H1 (cell line): ENCODE data around the gene NPPA. TPM values are rescaled to one million over a fixed set of nuclear protein-coding genes. Genes with fewer than 3 reads are reported as not detected.

Source experiments
- ASH2L ChIP-seq: fragments of 200-600, 300-600 bp; sonication (generic); IDR thresholded peaks from one replicate; pipeline ENCODE4 v1.7.1; 2017; ENCODE audit warnings: low read length
- BACH1 ChIP-seq: IDR thresholded peaks from 2 replicates; pipeline ENCODE4 v1.6.1; 2012; ENCODE audit warnings: low read length, improper control_type of control experiment
- HDAC2 ChIP-seq, 2 experiments: fragments of 300-600 bp in 1 of 2; sonication (generic) in 1 of 2; IDR thresholded peaks; 2 replicates each; pipeline ENCODE4 v1.6.1; 2011 to 2012; ENCODE audit warnings: low read depth in 2 of 2, low read length in 2 of 2, mild to moderate bottlenecking in 2 of 2, moderate library complexity in 2 of 2, borderline replicate concordance in 1 of 2, inconsistent platforms in 1 of 2
- JUND ChIP-seq: IDR thresholded peaks from 2 replicates; pipeline ENCODE4 v1.6.1; 2011; ENCODE audit warnings: mild to moderate bottlenecking, improper control_type of control experiment, low read length
- SIX5 ChIP-seq: IDR thresholded peaks from 2 replicates; pipeline ENCODE4 v1.6.1; 2011; ENCODE audit warnings: mild to moderate bottlenecking, low read depth, low read length
- SP1 ChIP-seq: IDR thresholded peaks from 2 replicates; pipeline ENCODE4 v1.6.1; 2011; ENCODE audit warnings: low read depth, low read length
- SRF ChIP-seq: IDR thresholded peaks from 2 replicates; pipeline ENCODE4 v1.6.1; 2011; ENCODE audit warnings: mild to moderate bottlenecking, low read depth, low read length, moderate library complexity
- polyA plus RNA-seq, 7 experiments: library from polyadenylated mRNA; depleted of rRNA in 3 of 7; stranded (reverse) in 5 of 7; unstranded in 2 of 7; fragments of >200 nt in 5 of 7; fragments of 200-250 nt in 2 of 7; gene quantifications; 1 replicate in 5 of 7; 2 replicates in 1 of 7; 4 replicates in 1 of 7; pipeline versions ENCODE4 v1.2.1 to v1.2.3, GENCODE V29; 2011 to 2013; ENCODE audit warnings: missing spikeins in 2 of 7, mixed read lengths in 2 of 7
- total RNA-seq: library from RNA; stranded (reverse); fragmentation: NEBNext Ultra II Directional; extraction: Animal tissue kit (Norgen Biotek cat#: 25700); gene quantifications from 2 replicates; pipeline ENCODE4 v1.2.1, GENCODE V29; 2021
- TF ChIP-seq, protein P1 (sequence below): IDR thresholded peaks from 2 replicates; pipeline ENCODE4 v1.6.1; 2012; ENCODE audit warnings: inconsistent platforms
- TF ChIP-seq, protein P2 (sequence below): IDR thresholded peaks from 2 replicates; pipeline ENCODE4 v1.6.1; 2011; ENCODE audit warnings: low read length, improper control_type of control experiment

Gene NPPA
- total and polyA plus RNA-seq, 2 of the 8 experiments (the other 6 are each of a cell fraction or from before 2014, with no cell fraction given): not detected

DNA sequence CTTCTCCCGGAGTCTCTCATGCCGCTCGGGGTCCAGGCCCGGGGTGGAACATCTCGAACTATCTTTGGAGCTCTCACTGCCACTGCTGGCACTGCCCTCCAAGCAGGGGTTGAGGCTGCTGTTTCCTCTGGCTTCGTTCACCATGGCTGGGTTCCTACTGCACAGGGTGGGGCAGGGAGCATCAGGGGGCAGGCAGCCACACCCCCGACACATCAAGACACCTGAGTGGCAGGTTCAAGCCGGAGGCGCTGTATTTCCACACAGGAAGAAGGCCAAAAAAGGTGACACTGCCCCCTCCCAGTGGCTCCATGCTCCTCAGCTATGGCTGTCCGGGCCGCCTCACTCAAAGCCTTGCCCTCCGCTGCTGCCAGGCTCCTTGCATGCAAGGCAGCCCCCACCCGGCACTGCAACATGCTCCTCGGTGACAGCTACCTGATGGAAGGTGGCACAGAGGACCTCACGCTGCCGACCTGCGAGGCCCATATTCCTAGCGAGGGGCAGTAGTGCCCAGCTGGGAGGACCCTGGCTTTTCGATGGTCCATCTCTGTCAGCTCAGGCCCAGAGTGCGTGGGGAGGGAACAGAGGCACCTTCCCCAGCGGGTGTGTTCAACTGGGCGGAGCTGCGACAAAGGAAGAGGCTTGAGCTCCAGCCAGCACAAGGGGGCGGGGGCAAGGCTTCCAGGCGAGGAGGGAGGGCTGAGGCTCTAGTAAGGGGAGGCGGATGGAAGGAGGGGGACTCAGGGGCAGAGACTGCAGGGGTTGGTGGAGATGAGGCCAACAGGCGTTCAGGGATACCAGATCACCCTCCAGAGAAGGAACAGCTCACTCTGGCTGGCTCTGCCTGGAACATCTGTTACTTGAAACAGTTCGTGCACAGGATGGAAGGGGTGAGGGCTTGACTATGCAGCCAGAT, 44.4 kb downstream of the NPPA start (continued):
- TF ChIP-seq JUND: no peak
- peak; percentile 39; the same call in 1 of the 2 replicates for TF ChIP-seq SP1
- TF ChIP-seq SRF: peak; percentile 47; the same call in 1 of the 2 replicates
- TF ChIP-seq, protein P1, sequence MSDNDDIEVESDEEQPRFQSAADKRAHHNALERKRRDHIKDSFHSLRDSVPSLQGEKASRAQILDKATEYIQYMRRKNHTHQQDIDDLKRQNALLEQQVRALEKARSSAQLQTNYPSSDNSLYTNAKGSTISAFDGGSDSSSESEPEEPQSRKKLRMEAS: peak; percentile 68
- peak; percentile 55 for TF ChIP-seq ASH2L
- peak in 1 of 2 experiments; percentile 60; a peak in 1 of 4 replicates for TF ChIP-seq HDAC2 (IDR thresholded peaks at IDR 0.05; ENCODE audit: borderline replicate concordance in 1 of 2, low read depth in 2 of 2, low read length in 2 of 2)
- TF ChIP-seq BACH1: no peak
- TF ChIP-seq SIX5: no peak
- TF ChIP-seq, protein P2, sequence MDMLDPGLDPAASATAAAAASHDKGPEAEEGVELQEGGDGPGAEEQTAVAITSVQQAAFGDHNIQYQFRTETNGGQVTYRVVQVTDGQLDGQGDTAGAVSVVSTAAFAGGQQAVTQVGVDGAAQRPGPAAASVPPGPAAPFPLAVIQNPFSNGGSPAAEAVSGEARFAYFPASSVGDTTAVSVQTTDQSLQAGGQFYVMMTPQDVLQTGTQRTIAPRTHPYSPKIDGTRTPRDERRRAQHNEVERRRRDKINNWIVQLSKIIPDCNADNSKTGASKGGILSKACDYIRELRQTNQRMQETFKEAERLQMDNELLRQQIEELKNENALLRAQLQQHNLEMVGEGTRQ: no peak
- TF ChIP-seq, all 59 proteins: peak for 8
